GM12874 (cell line): ENCODE data around the gene KIDINS220.

Experiments
- CTCF ChIP-seq: IDR thresholded peaks from 2 replicates; pipeline ENCODE4 v1.5.1; 2011; ENCODE audit warnings: low read depth, mild to moderate bottlenecking, control low read depth, low read length, moderate library complexity; ENCODE audit not compliant: insufficient read depth

KIDINS220 gene

GRCh38 chr2:8682719-8683667 lies 154.4 kb downstream of the KIDINS220 start:
- TF ChIP-seq CTCF: no peak

- no peak for TF ChIP-seq CTCF
These were observed 155.4 kb downstream of the KIDINS220 start, which contains the start of gene ID2 for GRCh38 chr2:8681786-8682692. Gene ID2 (plus strand): TSS chr2:8682056. CDS start chr2:8682166, 110 bp downstream.

- TF ChIP-seq CTCF: no peak
These were observed 156.3 kb downstream of the KIDINS220 start for GRCh38 chr2:8680822-8681760.

- no peak for TF ChIP-seq CTCF
These were observed 157.3 kb downstream of the KIDINS220 start for GRCh38 chr2:8679827-8680731.

GRCh38 chr2:8679567-8679826 lies 157.9 kb downstream of the KIDINS220 start:
- TF ChIP-seq CTCF: no peak
